Measurements from ENCODE around the gene RNF126. TPM values are rescaled to one million over a fixed set of nuclear protein-coding genes. Genes with fewer than 3 reads are reported as not detected.

Gene RNF126
- total RNA-seq, 1 experiment from 2014 or later = 93.3 TPM

- intact Hi-C loops (cut with micrococcal nuclease; ENCODE audit: unreplicated experiment) = no loop called here
- H3K4me1 ChIP-seq (ENCODE audit: insufficient read depth, low read length, poor library complexity, severe bottlenecking) = no peaks in the 10 kb centered on the region
Observed at GRCh38 chr19:687569-688166, 24.7 kb upstream of the RNF126 start.

GRCh38 chr19:686589-687297 is 23.7 kb upstream of the RNF126 start:
- CTCF ChIA-PET = no interaction called here
- Histone ChIP-seq H3K36me3 (ENCODE audit: insufficient read depth, low read length, poor library complexity, severe bottlenecking) (no peaks in the 10 kb centered on the region), H3K27me3 (replicated peaks; ENCODE audit: insufficient read depth, low read depth, low read length, poor library complexity) (no peaks in the 10 kb centered on the region), H3K4me1 (ENCODE audit: insufficient read depth, low read length, poor library complexity, severe bottlenecking) (no peaks in the 10 kb centered on the region), H3K27ac (ENCODE audit: low read depth, low read length, poor library complexity, severe bottlenecking) (no peak overlapping the region), H3K4me3 (ENCODE audit: low read depth, low read length, poor library complexity, severe bottlenecking) (no peak overlapping the region), H3K9me3 (ENCODE audit: low read depth, low read length, poor library complexity, severe bottlenecking) (no peaks in the 10 kb centered on the region)
- no TSS peak for BruUV-seq (replicated peaks)
- intact Hi-C loops (cut with micrococcal nuclease; ENCODE audit: unreplicated experiment) = no loop called here
- POLR2A ChIA-PET (ENCODE audit: low non-redundant PET) = interaction anchor here (0.6 kb wide), 1 partner anchor 1330 kb away, joined by 3 read pairs; no protein-coding TSS in a partner anchor
- no peak for DNase-seq (ENCODE audit: low spot score)
- no peak for TF ChIP-seq EZH2 (IDR thresholded peaks at IDR 0.05; ENCODE audit: borderline replicate concordance, low read depth, low read length, poor library complexity, severe bottlenecking)
- TF ChIP-seq, protein P1, sequence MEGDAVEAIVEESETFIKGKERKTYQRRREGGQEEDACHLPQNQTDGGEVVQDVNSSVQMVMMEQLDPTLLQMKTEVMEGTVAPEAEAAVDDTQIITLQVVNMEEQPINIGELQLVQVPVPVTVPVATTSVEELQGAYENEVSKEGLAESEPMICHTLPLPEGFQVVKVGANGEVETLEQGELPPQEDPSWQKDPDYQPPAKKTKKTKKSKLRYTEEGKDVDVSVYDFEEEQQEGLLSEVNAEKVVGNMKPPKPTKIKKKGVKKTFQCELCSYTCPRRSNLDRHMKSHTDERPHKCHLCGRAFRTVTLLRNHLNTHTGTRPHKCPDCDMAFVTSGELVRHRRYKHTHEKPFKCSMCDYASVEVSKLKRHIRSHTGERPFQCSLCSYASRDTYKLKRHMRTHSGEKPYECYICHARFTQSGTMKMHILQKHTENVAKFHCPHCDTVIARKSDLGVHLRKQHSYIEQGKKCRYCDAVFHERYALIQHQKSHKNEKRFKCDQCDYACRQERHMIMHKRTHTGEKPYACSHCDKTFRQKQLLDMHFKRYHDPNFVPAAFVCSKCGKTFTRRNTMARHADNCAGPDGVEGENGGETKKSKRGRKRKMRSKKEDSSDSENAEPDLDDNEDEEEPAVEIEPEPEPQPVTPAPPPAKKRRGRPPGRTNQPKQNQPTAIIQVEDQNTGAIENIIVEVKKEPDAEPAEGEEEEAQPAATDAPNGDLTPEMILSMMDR (conservative IDR thresholded peaks at IDR 0.05; ENCODE audit: low read depth, low read length) = no peak

More at GRCh38 chr19:687569-688166, 24.7 kb upstream of the RNF126 start:
- H3K9me3 ChIP-seq (ENCODE audit: low read depth, low read length, poor library complexity, severe bottlenecking) = no peaks in the 10 kb centered on the region
- H3K4me3 ChIP-seq (ENCODE audit: low read depth, low read length, poor library complexity, severe bottlenecking) = no peak overlapping the region
- POLR2A ChIA-PET (ENCODE audit: low non-redundant PET) = no interaction called here
- TF ChIP-seq, protein P1 (conservative IDR thresholded peaks at IDR 0.05; ENCODE audit: low read depth, low read length) = no peak
- TF ChIP-seq EZH2 (IDR thresholded peaks at IDR 0.05; ENCODE audit: borderline replicate concordance, low read depth, low read length, poor library complexity, severe bottlenecking) = no peak
- H3K27ac ChIP-seq (ENCODE audit: low read depth, low read length, poor library complexity, severe bottlenecking) = no peak overlapping the region
- no TSS peak for BruUV-seq (replicated peaks)
- no peaks in the 10 kb centered on the region for H3K36me3 ChIP-seq (ENCODE audit: insufficient read depth, low read length, poor library complexity, severe bottlenecking)
- CTCF ChIA-PET = no interaction called here
- no peaks in the 10 kb centered on the region for H3K27me3 ChIP-seq (replicated peaks; ENCODE audit: insufficient read depth, low read depth, low read length, poor library complexity)
- DNase-seq (ENCODE audit: low spot score) = no peak

DNA sequence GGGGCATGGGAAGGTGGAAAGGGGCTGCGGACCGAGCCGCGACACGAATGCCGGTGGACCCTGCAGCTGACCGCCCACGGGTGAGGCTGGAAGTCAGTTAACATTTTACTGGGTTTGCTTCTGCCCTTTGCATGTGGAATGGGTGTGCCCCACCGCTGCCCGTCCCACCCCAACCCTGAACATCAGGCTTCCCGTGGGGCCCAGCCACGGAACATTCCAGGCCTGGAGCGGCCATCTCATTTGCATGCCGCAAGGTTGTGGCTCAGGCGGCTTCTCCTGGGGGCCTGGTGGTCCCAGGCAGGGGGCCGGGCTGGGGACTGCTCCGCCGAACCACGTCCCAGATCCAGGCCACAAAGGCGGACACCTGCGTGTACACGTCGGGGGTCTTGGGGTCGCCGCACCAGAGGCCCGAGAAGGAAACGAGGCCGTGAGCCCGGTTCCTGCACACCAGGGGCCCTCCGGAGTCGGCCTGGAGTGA is 22.5 kb upstream of the RNF126 start:
- CTCF ChIA-PET = no interaction called here

More for the DNA sequence above, 22.5 kb upstream of the RNF126 start:
- H3K27me3 ChIP-seq (replicated peaks; ENCODE audit: insufficient read depth, low read depth, low read length, poor library complexity) = no peaks in the 10 kb centered on the region
- BruUV-seq (replicated peaks) = no TSS peak
- no peak overlapping the region for H3K4me3 ChIP-seq (ENCODE audit: low read depth, low read length, poor library complexity, severe bottlenecking)
- no peaks in the 10 kb centered on the region for H3K36me3 ChIP-seq (ENCODE audit: insufficient read depth, low read length, poor library complexity, severe bottlenecking)
- H3K9me3 ChIP-seq (ENCODE audit: low read depth, low read length, poor library complexity, severe bottlenecking) = no peaks in the 10 kb centered on the region
- DNase-seq (ENCODE audit: low spot score) = no peak
- TF ChIP-seq EZH2 (IDR thresholded peaks at IDR 0.05; ENCODE audit: borderline replicate concordance, low read depth, low read length, poor library complexity, severe bottlenecking) = no peak
- TF ChIP-seq, protein P1 (conservative IDR thresholded peaks at IDR 0.05; ENCODE audit: low read depth, low read length) = no peak
- intact Hi-C loops (cut with micrococcal nuclease; ENCODE audit: unreplicated experiment) = no loop called here
- POLR2A ChIA-PET (ENCODE audit: low non-redundant PET) = no interaction called here
- H3K27ac ChIP-seq (ENCODE audit: low read depth, low read length, poor library complexity, severe bottlenecking) = no peak overlapping the region
- no peaks in the 10 kb centered on the region for H3K4me1 ChIP-seq (ENCODE audit: insufficient read depth, low read length, poor library complexity, severe bottlenecking)

Measured in A673 (cell line).